HG03520 (cell line): ENCODE measurements around the gene SPDYE6.
"Not testable (repeated sequence)": the region's sequence is repeated elsewhere in the genome, so short reads cannot be mapped to it uniquely, and the experiment has no call there.

Source experiments
- ATAC-seq: cut with Tn5 transposase; IDR thresholded peaks from one replicate; pipeline ENCODE4 v1.9.1; 2021; ENCODE audit warnings: mild to moderate bottlenecking, moderate library complexity; ENCODE audit not compliant: unreplicated experiment

The SPDYE6 gene

GRCh38 chr7:102319671-102320070 lies 36.6 kb downstream of the SPDYE6 start:
- ATAC-seq = no peak

GRCh38 chr7:102318482-102318971 lies 37.7 kb downstream of the SPDYE6 start:
- ATAC-seq = no peak

DNA sequence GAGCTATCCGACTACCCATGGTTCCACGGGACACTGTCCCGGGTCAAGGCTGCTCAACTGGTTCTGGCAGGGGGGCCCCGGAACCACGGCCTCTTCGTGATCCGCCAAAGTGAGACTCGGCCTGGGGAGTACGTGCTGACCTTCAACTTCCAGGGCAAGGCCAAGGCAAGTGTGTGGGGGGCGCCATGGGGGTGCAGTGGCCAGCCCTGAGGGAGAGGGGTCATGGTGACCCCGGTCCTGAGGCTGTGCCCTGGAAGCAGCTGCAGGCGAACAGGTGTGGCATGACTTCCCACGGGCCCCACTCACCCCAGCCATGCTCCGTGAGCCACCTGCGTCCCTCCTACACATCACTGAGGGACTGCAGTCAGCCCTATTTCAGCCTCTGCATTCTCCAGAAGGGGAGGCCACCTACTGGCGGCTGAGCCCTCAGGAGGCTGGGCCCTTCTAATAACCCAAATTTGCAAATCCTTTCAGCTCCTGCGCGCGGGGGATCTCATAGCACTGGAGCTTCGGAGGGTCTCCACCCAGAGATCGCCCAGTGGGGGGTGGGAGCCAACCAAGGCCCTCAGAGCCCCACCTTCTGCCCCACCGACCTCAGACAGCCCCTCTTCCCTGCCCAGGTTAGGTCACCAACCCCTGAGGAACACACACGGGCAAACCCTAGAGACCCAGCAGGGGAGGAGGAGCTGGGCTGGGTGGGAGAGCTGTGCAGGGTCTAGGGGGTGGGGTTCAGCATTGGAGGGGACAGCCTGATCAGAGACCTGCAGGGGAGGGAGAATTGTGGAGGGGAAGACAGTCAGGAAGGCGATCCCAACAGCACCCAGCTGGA lies 38.8 kb downstream of the SPDYE6 start:
- no peak for ATAC-seq

DNA sequence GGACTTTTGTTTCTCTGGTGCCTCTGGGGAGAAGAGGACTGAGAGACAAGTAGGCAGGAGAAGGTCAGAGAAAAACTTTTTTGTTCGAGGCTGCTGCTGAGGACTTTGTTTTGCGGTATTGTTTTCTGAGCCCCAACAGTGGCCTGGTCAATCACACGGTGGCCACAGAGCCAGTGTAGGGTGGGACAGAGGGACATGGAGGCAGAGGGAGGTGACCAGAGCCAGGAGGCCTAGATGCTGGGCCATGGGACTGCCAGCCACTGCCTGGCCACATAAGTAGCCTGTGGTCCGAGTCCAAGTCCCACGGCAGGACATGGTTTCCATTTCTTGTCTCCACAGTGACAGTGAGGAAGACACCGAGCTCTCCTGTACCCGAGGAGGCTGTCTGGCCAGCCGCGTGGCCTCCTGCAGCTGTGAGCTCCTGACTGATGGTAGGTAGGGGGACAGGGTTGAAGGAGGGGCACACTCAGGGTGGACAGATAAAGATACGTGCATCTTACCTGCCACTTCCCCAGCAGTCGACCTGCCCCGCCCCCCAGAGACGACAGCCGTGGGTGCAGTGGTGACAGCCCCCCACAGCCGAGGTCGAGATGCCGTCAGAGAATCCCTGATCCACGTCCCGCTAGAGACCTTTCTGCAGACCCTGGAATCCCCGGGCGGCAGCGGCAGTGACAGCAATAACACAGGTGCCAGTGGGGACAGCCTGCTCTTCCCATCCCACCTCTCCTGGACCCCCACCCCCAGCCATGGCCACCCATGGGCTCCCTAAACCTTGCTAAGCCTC lies 42.1 kb downstream of the SPDYE6 start:
- no peak for ATAC-seq

DNA sequence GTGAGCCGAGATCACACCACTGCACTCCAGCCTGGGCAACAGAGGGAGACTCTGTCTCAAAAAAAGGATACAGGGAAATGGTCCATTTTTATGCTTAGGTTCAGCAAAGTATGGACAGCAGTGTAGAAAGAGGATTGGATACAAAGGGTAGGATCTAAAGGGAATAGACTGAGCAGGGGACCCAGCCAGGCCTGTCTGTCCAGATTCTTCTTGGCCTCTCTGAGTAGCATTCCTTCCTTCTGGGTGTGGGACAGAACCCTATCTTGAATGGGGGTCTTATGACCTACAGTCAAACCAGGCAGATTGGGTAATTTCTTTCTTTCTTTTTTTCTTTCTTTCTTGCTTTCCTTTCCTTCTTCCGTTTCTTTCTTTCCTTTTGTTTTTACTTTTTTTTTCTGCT lies 43.9 kb downstream of the SPDYE6 start:
- ATAC-seq = no peak

DNA sequence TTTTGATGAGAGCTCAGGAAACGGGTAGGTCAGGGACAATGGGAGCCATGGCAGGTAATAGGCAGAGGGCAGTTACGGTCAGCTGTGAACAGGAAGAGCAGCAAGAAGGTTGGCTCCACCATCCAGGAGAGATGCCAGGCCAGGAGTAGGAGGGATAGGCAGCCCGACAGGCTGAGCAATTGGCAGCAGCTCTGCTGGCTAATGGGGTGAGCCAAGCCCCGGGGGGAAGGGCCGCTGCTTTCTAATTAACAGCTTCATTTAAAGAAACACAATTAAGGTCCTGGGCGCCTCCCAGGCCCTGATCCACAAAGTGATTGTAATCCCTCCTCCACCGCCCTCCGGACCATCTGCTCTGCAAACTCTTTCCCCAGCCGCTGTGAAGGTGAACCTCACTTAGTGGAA lies 45.8 kb downstream of the SPDYE6 start:
- no peak for ATAC-seq

DNA sequence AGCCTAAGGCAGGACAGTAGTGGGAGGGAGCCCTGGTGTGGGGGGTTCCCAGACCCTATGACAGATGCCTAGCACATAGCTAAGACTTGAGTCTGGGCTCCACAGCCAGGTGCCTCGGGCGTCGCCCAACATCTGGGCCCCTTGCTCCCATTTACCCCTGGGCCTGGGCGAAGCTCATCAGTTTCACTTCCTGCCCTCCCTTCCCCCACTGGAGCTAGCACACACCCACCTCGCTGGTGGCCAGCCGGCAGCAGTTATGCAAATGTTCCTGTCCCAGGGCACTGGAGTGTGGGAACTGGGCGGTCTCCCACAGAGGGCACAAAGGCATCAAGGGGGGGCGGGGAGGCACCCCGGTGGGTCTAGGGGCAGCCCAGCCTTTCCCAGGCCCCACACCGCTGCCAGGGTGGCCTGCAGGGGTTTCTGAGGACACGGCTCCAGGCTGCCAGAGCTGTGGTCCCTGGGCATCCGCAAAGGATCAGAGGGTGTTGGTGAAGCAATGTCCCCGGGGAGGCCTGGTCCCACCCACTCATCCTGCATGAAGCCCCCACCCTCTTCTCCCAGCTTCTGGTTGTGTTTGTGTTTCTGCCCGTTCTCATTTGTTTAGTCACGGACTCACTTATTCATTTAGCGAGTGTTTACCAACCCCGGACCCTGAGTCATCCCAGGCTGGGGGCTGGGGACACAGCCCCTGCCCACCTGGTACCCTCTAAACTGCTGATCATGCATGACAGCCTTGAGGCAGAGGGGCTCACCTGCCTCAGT lies 49.1 kb downstream of the SPDYE6 start:
- peak; percentile 45 for ATAC-seq

DNA sequence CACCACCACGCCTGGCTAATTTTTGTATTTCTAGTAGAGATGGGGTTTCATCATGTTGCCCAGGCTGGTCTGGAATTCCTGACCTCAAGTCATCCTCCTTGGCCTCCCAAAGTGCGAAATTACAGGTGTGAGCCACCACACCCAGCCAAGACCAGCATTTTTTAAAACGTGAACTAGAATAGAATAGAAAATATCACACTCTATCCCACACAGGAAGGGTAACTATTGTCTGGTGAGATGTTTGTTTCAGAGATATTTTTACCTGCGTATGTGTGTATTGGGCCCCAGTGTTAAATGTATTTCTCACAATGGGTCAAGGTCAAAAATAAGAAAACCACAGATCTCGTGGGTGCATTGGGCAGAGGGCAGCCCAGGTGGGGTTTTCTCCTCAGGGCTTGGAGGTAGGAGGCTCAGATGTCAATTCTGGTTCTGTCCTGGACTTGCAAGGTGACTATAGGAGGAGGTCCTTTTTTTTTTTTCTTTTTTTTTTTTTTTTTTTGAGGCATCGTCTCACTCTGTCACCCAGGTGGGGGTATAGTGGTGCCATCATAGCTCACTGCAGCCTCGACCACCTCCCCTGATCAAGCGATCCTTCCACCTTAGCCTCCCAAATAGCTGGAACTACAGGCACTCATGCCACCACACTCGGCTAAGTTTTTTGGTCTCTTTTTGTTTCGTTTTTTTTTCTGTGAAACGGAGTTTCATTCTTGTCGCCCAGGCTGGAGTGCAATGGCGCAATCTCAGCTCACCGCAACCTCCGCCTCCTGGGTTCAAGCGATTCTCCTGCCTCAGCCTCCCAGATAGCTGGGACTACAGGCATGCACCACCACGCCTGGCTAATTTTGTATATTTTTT lies 50.6 kb downstream of the SPDYE6 start:
- peak; percentile 38 for ATAC-seq

GRCh38 chr7:102304668-102305067 lies 51.6 kb downstream of the SPDYE6 start:
- no peak for ATAC-seq

DNA sequence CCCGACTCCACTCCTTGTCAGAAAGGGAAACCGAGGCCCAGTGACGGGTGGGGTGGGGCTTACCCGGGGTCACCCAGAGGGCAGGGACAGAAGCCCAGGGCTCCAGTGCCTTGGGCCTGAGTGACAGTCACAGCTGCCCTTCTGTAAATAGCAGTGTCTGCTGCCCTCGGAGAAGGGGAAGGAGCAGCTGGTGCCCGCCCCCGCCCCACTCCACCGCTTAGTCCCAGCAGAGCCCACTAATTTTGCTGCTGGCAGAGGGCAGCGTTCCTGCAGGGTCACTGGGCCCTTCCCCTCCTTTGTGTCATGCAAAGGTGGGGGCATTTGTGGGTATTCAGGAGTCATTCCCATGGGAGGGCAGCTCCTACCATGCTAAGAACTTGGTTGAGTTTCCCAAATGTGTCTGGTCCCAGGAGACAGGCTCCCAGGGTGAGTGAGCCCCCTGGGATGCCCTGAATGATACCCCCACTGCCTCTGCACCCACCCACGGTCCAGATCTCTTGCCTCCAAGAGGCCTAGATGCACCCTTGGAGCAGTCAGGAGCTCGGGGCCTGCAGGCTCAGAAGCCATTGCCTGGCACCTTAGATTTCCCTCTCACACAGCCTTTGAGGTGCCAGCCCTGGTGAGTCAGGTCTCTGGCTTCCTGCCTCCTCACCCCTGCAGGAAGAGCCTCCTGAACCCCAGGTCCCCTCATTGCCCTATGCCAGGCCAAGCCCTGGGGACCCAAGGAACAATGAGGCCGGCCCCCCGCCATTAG lies 52.4 kb downstream of the SPDYE6 start:
- ATAC-seq = no peak

DNA sequence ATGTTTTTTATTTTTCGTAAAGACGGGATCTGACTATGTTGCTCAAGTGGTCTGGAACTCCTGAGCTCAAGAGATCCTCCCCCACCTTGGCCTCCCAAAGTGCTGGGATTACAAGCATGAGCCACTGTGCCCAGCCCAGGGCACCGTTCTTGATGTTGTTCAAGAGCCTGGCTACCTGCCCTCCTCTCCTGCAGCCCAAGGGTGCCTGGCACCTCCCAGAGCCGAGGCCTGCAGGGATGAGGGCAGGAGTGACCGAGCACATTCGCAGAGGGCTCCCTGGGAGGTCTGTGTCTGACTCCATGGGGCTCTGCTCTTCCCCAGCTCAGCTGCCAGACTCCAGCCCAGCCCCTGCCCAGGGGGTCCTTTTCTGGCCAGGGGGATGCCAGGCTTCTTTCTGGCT lies 54.2 kb downstream of the SPDYE6 start:
- ATAC-seq = no peak

GRCh38 chr7:102301367-102301766 lies 54.9 kb downstream of the SPDYE6 start:
- ATAC-seq = not testable (repeated sequence)

DNA sequence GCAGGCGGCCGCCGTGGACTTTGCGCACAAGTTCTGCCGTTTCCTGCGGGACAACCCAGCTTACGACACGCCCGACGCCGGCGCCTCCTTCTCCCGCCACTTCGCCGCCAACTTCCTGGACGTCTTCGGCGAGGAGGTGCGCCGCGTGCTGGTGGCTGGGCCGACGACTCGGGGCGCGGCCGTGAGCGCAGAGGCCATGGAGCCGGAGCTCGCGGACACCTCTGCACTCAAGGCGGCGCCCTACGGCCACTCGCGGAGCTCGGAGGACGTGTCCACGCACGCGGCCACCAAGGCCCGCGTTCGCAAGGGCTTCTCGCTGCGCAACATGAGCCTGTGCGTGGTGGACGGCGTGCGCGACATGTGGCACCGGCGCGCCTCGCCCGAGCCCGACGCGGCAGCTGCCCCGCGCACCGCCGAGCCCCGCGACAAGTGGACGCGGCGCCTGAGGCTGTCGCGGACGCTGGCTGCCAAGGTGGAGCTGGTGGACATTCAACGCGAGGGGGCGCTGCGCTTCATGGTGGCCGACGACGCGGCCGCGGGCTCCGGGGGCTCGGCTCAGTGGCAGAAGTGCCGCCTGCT lies 55.5 kb downstream of the SPDYE6 start:
- ATAC-seq = no peak

DNA sequence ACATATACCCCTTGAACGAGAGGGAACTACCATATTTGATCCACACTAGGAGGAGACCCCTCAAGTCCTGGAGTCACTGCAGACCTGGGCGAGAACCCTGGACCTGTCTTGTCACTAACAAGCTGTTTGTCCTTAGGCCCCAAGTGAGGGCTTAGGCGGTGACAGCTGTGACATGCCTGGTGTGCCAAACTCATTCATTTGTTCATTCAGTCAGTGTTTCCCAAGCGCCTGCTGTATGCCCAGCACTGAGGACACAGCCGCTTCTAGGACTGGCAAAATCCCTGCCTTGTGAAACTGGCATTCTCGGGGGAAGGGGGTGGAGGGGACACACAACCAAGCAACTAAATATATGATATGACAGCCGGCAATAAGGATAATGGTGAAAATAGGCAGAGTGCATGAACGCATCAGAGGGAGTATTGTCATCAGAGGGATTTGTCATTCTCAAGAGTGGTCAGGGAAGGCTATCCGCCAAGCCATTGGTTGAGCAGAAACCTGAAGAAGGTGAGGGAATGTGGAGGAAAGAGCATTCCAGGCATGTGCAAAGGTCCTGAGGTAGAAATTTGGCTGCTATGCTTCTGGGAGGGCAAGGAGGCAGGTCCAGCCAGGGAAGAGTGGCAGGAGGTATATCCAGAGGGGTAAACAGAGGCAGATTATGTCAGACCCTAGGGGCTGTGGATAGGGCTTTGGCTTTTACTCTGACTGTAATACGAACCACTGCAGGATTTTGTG lies 58.6 kb downstream of the SPDYE6 start:
- ATAC-seq = no peak

- no peak for ATAC-seq
Measured at GRCh38 chr7:102296514-102296913, 59.7 kb downstream of the SPDYE6 start.

- no peak for ATAC-seq
Measured at GRCh38 chr7:102296179-102296438, 60.1 kb downstream of the SPDYE6 start.
